ENCODE measurements around the gene NME3.

- TF ChIP-seq, protein P1, sequence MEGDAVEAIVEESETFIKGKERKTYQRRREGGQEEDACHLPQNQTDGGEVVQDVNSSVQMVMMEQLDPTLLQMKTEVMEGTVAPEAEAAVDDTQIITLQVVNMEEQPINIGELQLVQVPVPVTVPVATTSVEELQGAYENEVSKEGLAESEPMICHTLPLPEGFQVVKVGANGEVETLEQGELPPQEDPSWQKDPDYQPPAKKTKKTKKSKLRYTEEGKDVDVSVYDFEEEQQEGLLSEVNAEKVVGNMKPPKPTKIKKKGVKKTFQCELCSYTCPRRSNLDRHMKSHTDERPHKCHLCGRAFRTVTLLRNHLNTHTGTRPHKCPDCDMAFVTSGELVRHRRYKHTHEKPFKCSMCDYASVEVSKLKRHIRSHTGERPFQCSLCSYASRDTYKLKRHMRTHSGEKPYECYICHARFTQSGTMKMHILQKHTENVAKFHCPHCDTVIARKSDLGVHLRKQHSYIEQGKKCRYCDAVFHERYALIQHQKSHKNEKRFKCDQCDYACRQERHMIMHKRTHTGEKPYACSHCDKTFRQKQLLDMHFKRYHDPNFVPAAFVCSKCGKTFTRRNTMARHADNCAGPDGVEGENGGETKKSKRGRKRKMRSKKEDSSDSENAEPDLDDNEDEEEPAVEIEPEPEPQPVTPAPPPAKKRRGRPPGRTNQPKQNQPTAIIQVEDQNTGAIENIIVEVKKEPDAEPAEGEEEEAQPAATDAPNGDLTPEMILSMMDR (IDR thresholded peaks at IDR 0.05; ENCODE audit: low read depth, low read length, missing input control), result no peak
- no peak for TF ChIP-seq MAX (IDR thresholded peaks at IDR 0.05)
- no peak for TF ChIP-seq RAD21 (IDR thresholded peaks at IDR 0.05)
- TF ChIP-seq FOXA1 (IDR thresholded peaks at IDR 0.05), result no peak
- no peak for TF ChIP-seq YY1 (IDR thresholded peaks at IDR 0.05)
- no peak for TF ChIP-seq GABPA (IDR thresholded peaks at IDR 0.05 in 1 of 2, conservative IDR thresholded peaks at IDR 0.05 in 1 of 2)
- no peak for TF ChIP-seq HNF4A (conservative IDR thresholded peaks at IDR 0.05)
- TF ChIP-seq, protein P2, sequence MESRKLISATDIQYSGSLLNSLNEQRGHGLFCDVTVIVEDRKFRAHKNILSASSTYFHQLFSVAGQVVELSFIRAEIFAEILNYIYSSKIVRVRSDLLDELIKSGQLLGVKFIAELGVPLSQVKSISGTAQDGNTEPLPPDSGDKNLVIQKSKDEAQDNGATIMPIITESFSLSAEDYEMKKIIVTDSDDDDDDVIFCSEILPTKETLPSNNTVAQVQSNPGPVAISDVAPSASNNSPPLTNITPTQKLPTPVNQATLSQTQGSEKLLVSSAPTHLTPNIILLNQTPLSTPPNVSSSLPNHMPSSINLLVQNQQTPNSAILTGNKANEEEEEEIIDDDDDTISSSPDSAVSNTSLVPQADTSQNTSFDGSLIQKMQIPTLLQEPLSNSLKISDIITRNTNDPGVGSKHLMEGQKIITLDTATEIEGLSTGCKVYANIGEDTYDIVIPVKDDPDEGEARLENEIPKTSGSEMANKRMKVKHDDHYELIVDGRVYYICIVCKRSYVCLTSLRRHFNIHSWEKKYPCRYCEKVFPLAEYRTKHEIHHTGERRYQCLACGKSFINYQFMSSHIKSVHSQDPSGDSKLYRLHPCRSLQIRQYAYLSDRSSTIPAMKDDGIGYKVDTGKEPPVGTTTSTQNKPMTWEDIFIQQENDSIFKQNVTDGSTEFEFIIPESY (IDR thresholded peaks at IDR 0.05), result no peak
- TF ChIP-seq JUND (IDR thresholded peaks at IDR 0.05), result no peak
These were observed 21.7 kb upstream of the NME3 start for GRCh38 chr16:1792836-1793577.
